ENCODE results near the gene GNG2. TPM values are rescaled to one million over a fixed set of nuclear protein-coding genes. Genes with fewer than 3 reads are reported as not detected.

GNG2 gene
- total and polyA plus RNA-seq, 10 of the 15 experiments (the other 5 are each of a cell fraction or from before 2014, with no cell fraction given) = 31.6 to 114 (median 66.4) TPM

DNA sequence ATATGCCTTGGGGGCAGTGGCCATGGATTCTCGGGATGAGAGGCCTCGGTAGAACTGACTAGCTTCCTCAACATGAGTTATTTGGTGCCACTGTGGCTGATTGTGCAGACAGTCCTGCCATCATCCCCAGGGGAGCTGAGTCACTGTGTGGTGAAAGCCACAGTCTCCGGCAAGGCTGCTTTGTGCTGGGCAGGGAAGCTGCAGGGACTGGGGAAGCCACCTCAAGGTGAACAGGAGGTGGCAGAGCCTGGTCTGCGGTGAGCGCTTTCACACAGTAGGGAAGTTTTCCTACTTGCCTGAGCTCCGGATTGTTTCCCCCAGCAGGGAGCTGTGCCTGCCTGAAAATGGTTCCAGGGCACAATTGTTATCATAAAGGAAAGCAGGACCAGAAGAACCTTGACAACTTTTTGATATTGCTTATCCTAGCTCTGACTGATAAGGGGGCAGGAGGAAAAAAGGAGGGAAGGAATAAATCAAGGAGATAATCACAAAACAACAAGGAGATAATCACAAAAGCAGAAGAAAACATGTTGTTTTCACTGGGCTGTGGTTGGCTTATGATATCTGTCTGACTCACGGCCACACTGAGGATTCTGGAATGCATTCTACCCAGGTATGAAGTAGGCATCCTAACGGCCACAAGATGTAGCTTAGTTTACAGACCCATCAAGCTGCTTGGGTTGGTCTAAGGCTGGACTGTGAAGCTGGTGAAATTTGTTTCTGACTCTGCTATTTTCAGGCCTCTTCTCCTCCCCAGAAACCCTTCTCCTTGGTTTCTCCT lies 32.2 kb upstream of the GNG2 start (continued):
- TF ChIP-seq E4F1 (IDR thresholded peaks at IDR 0.05; ENCODE audit: borderline replicate concordance, partially characterized antibody) (no peak), EP300 (IDR thresholded peaks at IDR 0.05; ENCODE audit: borderline replicate concordance in 1 of 2, control insufficient read depth in 1 of 2, low read depth in 2 of 2, low read length in 2 of 2) (peak in 1 of 2 experiments; percentile 17; a peak in 1 of 4 replicates), YY1 (IDR thresholded peaks at IDR 0.05; ENCODE audit: low read depth, low read length) (no peak), RB1 (IDR thresholded peaks at IDR 0.05; ENCODE audit: borderline replicate concordance) (no peak), MYC (IDR thresholded peaks at IDR 0.05; ENCODE audit: insufficient read depth, insufficient read length, insufficient replicate concordance, low read length, severe bottlenecking) (no peak), MTA3 (IDR thresholded peaks at IDR 0.05; ENCODE audit: borderline replicate concordance, low read length) (no peak), CHD1 (IDR thresholded peaks at IDR 0.05; ENCODE audit: low read depth, low read length) (no peak), E2F4 (IDR thresholded peaks at IDR 0.05; ENCODE audit: low read depth, low read length) (no peak), SPI1 (IDR thresholded peaks at IDR 0.05; ENCODE audit: borderline replicate concordance, insufficient read depth, low read depth, low read length) (no peak), TAF1 (IDR thresholded peaks at IDR 0.05; ENCODE audit: borderline replicate concordance, low read depth, low read length) (no peak), ZBED1 (IDR thresholded peaks at IDR 0.05; ENCODE audit: borderline replicate concordance) (no peak), CHD2 (IDR thresholded peaks at IDR 0.05; ENCODE audit: borderline replicate concordance, low read depth, low read length) (no peak), RUNX3 (IDR thresholded peaks at IDR 0.05; ENCODE audit: low read length) (peak; percentile 74), IKZF2 (IDR thresholded peaks at IDR 0.05) (peak; percentile 76 to 81), EGR1 (IDR thresholded peaks at IDR 0.05; ENCODE audit: borderline replicate concordance in 1 of 2, low read depth in 2 of 2, low read length in 2 of 2) (no peak), TCF3 (IDR thresholded peaks at IDR 0.05; ENCODE audit: borderline replicate concordance, insufficient read depth, low read depth, low read length) (no peak), LARP7 (IDR thresholded peaks at IDR 0.05) (no peak), MEF2A (IDR thresholded peaks at IDR 0.05; ENCODE audit: insufficient read depth, low read depth, low read length) (no peak), NFYB (IDR thresholded peaks at IDR 0.05; ENCODE audit: insufficient read depth, low read depth, low read length) (no peak), BRCA1 (IDR thresholded peaks at IDR 0.05; ENCODE audit: low read depth, low read length) (no peak)
- TF ChIP-seq, protein P1, sequence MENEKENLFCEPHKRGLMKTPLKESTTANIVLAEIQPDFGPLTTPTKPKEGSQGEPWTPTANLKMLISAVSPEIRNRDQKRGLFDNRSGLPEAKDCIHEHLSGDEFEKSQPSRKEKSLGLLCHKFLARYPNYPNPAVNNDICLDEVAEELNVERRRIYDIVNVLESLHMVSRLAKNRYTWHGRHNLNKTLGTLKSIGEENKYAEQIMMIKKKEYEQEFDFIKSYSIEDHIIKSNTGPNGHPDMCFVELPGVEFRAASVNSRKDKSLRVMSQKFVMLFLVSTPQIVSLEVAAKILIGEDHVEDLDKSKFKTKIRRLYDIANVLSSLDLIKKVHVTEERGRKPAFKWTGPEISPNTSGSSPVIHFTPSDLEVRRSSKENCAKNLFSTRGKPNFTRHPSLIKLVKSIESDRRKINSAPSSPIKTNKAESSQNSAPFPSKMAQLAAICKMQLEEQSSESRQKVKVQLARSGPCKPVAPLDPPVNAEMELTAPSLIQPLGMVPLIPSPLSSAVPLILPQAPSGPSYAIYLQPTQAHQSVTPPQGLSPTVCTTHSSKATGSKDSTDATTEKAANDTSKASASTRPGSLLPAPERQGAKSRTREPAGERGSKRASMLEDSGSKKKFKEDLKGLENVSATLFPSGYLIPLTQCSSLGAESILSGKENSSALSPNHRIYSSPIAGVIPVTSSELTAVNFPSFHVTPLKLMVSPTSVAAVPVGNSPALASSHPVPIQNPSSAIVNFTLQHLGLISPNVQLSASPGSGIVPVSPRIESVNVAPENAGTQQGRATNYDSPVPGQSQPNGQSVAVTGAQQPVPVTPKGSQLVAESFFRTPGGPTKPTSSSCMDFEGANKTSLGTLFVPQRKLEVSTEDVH (IDR thresholded peaks at IDR 0.05; ENCODE audit: low read depth, partially characterized antibody) = no peak
- TF ChIP-seq, protein P2, sequence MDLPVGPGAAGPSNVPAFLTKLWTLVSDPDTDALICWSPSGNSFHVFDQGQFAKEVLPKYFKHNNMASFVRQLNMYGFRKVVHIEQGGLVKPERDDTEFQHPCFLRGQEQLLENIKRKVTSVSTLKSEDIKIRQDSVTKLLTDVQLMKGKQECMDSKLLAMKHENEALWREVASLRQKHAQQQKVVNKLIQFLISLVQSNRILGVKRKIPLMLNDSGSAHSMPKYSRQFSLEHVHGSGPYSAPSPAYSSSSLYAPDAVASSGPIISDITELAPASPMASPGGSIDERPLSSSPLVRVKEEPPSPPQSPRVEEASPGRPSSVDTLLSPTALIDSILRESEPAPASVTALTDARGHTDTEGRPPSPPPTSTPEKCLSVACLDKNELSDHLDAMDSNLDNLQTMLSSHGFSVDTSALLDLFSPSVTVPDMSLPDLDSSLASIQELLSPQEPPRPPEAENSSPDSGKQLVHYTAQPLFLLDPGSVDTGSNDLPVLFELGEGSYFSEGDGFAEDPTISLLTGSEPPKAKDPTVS (IDR thresholded peaks at IDR 0.05; ENCODE audit: low read depth, low read length) = no peak
